GM04504 (cell line): ENCODE data around the gene AP2A2.

ENCODE experiments used
- DNase-seq: peaks from one replicate; pipeline ENCODE4 v3.0.0-alpha.2; 2012; ENCODE audit warnings: low read depth

Gene AP2A2

GRCh38 chr11:1042626-1043562 lies 117.2 kb downstream of the AP2A2 start:
- no peak for DNase-seq

GRCh38 chr11:1043563-1044096 lies 118.0 kb downstream of the AP2A2 start:
- no peak for DNase-seq

- DNase-seq, result no peak
Observed at GRCh38 chr11:1044160-1044559, 118.5 kb downstream of the AP2A2 start.

GRCh38 chr11:1047595-1048156 lies 122.0 kb downstream of the AP2A2 start:
- no peak for DNase-seq

DNA sequence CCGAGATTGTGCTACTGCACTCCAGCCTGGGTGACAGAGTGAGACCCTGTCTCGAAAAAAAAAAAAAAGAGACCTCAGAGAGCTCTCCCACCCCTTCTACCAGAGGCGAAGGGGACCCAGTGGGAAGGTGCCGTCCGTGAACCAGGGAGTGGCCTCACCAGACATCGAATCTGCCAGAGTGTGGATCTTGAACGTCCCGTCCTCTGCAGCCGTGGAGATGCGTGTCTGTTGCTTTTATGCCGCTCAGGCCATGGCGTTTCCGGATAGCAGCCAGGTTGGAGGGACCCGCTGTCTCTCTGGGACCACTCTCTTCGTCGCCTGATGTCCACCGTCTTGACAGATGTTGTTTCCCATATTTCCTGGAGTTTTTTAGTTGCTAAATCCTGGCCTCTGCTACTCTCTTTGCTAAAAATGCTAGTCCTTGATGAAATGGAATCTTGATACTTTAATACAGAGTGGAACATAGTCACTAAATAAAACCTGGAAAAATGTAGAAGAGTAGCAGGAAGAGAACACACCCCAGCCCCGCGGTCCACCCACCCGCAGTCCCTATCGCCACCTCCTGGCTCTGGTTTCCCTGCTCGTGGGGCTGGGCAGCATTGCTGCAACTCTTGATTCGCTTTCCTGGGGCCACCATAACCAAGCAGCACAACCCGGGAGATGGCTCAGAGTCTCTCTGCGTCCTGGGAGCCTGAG lies 122.9 kb downstream of the AP2A2 start:
- no peak for DNase-seq

GRCh38 chr11:1049071-1049405 lies 123.4 kb downstream of the AP2A2 start:
- DNase-seq, result no peak

GRCh38 chr11:1049431-1049891 lies 123.8 kb downstream of the AP2A2 start:
- DNase-seq, result no peak

DNA sequence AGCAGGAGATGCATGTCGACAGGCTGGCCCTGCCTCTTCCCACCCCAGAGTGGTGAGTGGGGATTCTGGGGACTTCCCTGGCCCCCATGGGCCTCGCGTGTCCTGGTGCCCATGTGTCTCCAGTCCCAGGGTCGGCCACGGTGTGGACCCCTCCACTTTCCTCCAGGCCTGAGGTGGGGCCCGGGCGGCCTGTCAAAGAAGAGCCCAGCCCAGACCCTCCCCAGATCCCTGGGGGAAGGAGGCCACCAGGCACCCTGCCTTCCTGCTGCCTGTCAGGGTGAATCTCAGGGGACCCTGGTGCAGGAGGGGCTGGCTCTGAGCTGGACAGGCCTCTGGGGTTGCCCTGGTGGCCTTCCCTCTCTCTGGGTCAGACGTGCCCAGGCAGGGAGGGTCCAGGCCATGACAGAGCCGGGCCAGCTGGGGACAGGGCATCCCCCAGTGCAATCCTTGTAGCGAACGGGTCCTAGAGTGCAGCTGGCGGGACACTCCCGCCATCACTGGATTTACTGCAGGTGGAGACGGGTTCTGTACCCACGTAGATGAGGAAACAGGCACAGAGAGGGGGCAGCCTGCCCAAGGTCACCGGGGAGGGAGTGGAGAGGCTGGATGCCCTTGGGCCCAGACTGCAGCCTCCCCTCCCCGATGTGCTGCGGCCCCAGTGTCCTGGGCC lies 124.4 kb downstream of the AP2A2 start:
- no peak for DNase-seq

DNA sequence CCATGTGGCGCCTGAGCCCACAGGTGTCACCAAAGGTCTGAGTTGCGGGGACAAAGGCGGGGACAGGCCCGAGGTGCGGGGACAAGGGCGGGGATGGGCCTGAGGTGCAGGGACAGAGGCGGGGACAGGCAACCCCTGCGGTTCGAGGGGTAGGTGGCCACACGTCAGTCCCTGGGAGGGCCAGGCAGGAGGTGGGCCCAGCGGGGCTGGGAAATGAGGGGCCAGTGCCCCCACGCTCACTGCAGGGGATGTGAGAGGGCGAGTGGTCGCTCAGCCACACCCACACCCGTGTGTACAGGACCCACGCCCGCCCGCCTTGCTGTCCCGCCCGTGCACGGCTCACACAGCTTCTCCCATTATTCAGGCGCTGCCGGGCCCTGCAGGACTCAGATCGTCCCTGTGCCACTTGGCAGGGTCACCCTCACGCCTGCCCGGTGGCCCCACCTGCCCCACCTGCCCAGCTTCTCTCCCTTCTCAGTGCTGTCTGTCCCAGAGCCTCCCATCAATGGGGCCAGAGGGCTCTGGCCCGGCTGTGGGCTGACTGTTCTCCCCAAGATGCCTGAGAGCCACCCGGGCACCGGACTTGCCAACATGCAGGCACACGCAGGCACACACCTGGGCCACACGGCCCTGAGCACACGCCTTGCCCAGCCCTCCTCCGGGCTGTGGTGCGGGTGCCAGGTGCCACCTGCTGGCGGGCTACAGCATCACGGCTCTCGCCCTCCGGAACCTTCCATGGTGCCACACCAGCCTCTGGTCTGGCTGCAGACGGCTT lies 125.1 kb downstream of the AP2A2 start:
- peak; percentile 15 for DNase-seq

GRCh38 chr11:1051356-1052132 lies 125.9 kb downstream of the AP2A2 start:
- DNase-seq, result no peak

GRCh38 chr11:1052133-1053011 lies 126.7 kb downstream of the AP2A2 start:
- DNase-seq, result no peak

- DNase-seq, result no peak
Observed at GRCh38 chr11:1053121-1053901, 127.6 kb downstream of the AP2A2 start.

DNA sequence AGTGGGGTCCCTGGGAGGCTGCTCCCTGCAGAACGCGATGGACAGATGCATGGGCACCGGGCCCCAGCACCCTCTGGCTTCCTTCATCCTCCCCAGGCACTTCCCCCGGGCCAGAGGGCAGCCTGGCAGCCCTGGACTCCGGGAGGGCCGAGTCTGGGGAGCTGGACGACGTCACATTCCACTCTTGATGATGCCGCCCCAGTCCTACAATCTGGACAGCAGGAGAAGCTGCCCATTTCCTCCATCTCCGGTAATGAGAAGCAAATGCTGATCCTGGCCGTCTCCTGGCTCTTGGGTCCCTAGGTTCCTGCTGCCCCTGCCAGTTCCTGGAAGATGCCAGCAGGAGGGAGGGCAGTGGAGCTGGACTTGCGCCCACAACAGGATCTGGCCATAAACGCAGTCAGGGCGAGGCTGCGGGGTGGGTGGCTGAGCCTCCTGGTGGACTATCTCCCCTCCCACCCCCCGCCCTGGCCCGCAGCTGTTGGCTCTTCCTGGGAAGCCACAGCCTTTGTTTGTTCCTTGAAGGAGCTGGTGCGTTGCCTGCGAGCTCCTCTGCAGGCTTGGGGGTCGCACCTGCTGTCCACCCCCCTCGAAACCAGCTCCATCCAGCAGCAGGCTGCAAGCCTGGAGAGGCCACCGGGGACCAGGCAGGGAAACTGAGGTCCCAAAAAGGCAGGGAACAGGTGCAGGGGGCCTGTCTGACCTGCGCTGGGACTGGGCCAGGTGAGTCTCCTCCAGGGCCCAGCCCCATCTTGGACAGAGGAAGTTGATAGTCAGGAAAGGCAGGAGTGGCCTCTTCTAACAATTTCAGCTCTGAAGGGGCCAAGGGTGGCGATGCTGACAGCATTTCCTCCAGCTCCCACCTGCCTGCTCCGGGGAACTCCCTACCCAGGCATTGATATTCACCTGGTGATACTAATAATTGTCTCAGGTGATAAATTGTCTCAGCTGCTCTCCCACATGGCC lies 128.8 kb downstream of the AP2A2 start:
- peak; percentile 34 for DNase-seq

- DNase-seq, result no peak
Observed at GRCh38 chr11:1055109-1055703, 129.5 kb downstream of the AP2A2 start.

DNA sequence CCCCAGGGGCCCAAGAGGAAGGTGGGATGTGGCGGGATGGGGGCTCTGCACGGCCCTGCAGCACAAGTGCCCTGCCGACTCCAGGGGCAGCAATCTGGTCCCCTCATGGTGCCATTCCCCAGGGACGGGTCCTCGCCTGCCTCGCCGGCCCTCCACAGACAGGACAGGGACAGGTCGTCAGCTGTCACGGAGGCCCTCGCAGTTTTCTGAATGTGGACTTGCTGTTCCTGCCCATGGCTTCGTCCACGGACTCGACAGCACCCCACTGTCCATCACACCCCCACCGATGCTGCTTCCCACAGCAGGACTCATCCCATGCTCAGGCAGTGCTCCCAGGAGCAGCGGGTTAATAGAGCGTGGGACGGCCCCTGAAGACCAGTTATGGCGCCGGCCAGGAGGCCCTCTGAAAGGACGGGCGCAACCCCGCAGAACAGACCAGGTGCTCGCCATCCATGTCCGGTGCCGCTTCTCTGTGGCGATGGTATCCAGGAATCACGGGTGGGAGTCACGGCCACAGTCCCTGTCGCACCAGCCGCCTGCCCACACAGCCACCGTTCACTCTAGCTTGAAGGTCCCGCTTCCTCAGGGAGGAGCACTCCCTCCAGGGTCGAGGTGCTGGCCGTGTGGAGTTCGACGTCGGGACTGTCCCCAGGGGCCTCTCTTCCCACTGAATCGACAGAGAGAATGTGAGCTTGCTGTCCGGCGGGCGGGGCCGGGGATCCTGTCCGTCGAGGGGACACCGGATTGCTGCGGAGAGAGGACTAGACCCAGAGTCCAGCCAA lies 130.5 kb downstream of the AP2A2 start:
- no peak for DNase-seq

GRCh38 chr11:1057806-1058205 lies 132.1 kb downstream of the AP2A2 start:
- DNase-seq, result no peak
